Motor neuron (in vitro differentiated cells): ENCODE results near the gene TSSK2. TPM values are rescaled to one million over a fixed set of nuclear protein-coding genes. Genes with fewer than 3 reads are reported as not detected.

Experiments used
- ATAC-seq, 8 experiments: fragments of 200-7000 bp; cut with Tn5 transposase; replicated peaks in 6 of 8; 2 replicates each; pipeline ENCODE4 v1.8.0; 2021; ENCODE audit warnings: mild to moderate bottlenecking in 8 of 8, moderate library complexity in 8 of 8
- H3K27ac ChIP-seq, 2 donors: fragments of 250-450 bp; sonication (Bioruptor Pico); 2 replicates each; pipeline ENCODE4 v1.9.0; 2021; ENCODE audit warnings: antibody characterized with exemption in 2 of 2, mild to moderate bottlenecking in 2 of 2, moderate library complexity in 1 of 2
- H3K4me1 ChIP-seq, 2 donors: fragments of 250-450 bp; sonication (Bioruptor Pico); replicated peaks in 1 of 2; 2 replicates each; pipeline ENCODE4 v1.6.1; 2021; ENCODE audit warnings: antibody characterized with exemption in 2 of 2, mild to moderate bottlenecking in 2 of 2, moderate library complexity in 1 of 2
- H3K4me3 ChIP-seq, 5 donors: fragments of 250-450 bp; sonication (Bioruptor Pico); 2 replicates each; pipeline ENCODE4 v1.9.0; 2021; ENCODE audit warnings: antibody characterized with exemption in 5 of 5, mild to moderate bottlenecking in 5 of 5, moderate library complexity in 4 of 5
- WGBS, 10 experiments: fragments of 450-650 bp; shearing (Covaris generic); methylation state at CpG; one replicate each; pipeline ENCODE4 v1.0.0; 2022; 5-methylcytosine and 5-hydroxymethylcytosine counted together
- in situ Hi-C, 9 experiments: fragments of 400-800 bp; cut with MboI; loops; one replicate each; pipeline ENCODE4 v1.15.0; 2021; ENCODE audit warnings: low sequenced_read_pairs in 9 of 9, low pct_unique_long_range_greater_than_20kb in 2 of 9; ENCODE audit not compliant: unreplicated experiment in 9 of 9
- total RNA-seq, 8 experiments: library from RNA; unstranded; fragments of 300-600 nt; gene quantifications; 2 replicates each; pipeline versions ENCODE4 v1.2.3 to v1.2.4, GENCODE V29; 2022

Gene TSSK2
- total RNA-seq, 8 experiments from 2014 or later = not detected

GRCh38 chr22:19121631-19122142, 9.4 kb upstream of the TSSK2 start:
- Histone ChIP-seq H3K27ac (peak overlapping the region; percentile 85 to 91), H3K4me1 (peaks cover 14 to 16% of the 10 kb centered on the region in 2 donors), H3K4me3 (peak overlapping the region; percentile 73 to 91 (median 81))
- in situ Hi-C loops = loop anchor here in 1 of 9 experiments (25.0 kb wide), 1 partner anchor 109 kb away; no protein-coding TSS in a partner anchor
- 1% methylated on average over 13 of the region's 47 CpGs; no CpG with 5 or more reads in 9 of the 10 experiments for WGBS, 10 experiments
- ATAC-seq = peak; percentile 21 to 47 (median 40)

GRCh38 chr22:19122143-19122751, 8.9 kb upstream of the TSSK2 start, which contains the start of gene DGCR2:
Gene DGCR2, minus strand, starts transcription at chr22:19122412. Its CDS starts 206 bp downstream, at chr22:19122206.
- 0% methylated on average over 7 of the region's 67 CpGs; no CpG with 5 or more reads in 9 of the 10 experiments for WGBS, 10 experiments
- Histone ChIP-seq H3K4me1 (peaks cover 14 to 16% of the 10 kb centered on the region in 2 donors), H3K4me3 (peak within 1 kb of the TSS; percentile 73 to 91 (median 81)), H3K27ac (peak within 1 kb of the TSS; percentile 85 to 91)
- ATAC-seq = peak; percentile 84 to 95 (median 94)
- in situ Hi-C loops = loop anchor here in 1 of 9 experiments (25.0 kb wide), 1 partner anchor 110 kb away; no protein-coding TSS in a partner anchor

- ATAC-seq = peak; percentile 7 to 60 (median 51)
- Histone ChIP-seq H3K4me1 (peaks cover 14 to 16% of the 10 kb centered on the region in 2 donors), H3K27ac (peak overlapping the region in 1 of 2 donors; percentile 2), H3K4me3 (peak overlapping the region; percentile 73 to 91 (median 81))
- WGBS, 10 experiments = 11 to 68% (median 43%) methylated on average over 1 to 8 of the region's 27 CpGs; no CpG with 5 or more reads in 3 of the 10 experiments
- in situ Hi-C loops = loop anchor here in 1 of 9 experiments (25.0 kb wide), 1 partner anchor 111 kb away; no protein-coding TSS in a partner anchor
These were observed 8.2 kb upstream of the TSSK2 start for GRCh38 chr22:19122752-19123492.

GRCh38 chr22:19123936-19124335, 7.2 kb upstream of the TSSK2 start:
- in situ Hi-C loops = loop anchor here in 1 of 9 experiments (25.0 kb wide), 1 partner anchor 112 kb away; no protein-coding TSS in a partner anchor
- peaks cover 14 to 16% of the 10 kb centered on the region in 2 donors for H3K4me1 ChIP-seq
- ATAC-seq = no peak
- H3K4me3 ChIP-seq = no peak overlapping the region
- WGBS, 10 experiments = 61 to 100% (median 90%) methylated on average over 1 to 4 of the region's 4 CpGs
- H3K27ac ChIP-seq = no peak overlapping the region

- no peak overlapping the region for H3K27ac ChIP-seq
- peaks cover 14 to 16% of the 10 kb centered on the region in 2 donors for H3K4me1 ChIP-seq
- in situ Hi-C loops = loop anchor here in 1 of 9 experiments (25.0 kb wide), 1 partner anchor 112 kb away; no protein-coding TSS in a partner anchor
- 67 to 96% (median 82%) methylated on average over 2 to 3 of the region's 4 CpGs; no CpG with 5 or more reads in 6 of the 10 experiments for WGBS, 10 experiments
- no peak overlapping the region for H3K4me3 ChIP-seq
- no peak for ATAC-seq
These were observed 6.7 kb upstream of the TSSK2 start for GRCh38 chr22:19124377-19124776.

- Histone ChIP-seq H3K4me3 (no peak overlapping the region), H3K4me1 (peaks cover 10 to 15% of the 10 kb centered on the region in 2 donors), H3K27ac (no peak overlapping the region)
- no peak for ATAC-seq
- WGBS, 10 experiments = 67 to 100% (median 87%) methylated on average over 1 to 10 of the region's 11 CpGs; no CpG with 5 or more reads in 6 of the 10 experiments
- in situ Hi-C loops = no loop called here
These were observed 6.1 kb upstream of the TSSK2 start for GRCh38 chr22:19125011-19125410.

- no peak overlapping the region for H3K27ac ChIP-seq
- peaks cover 3 to 8% of the 10 kb centered on the region in 2 donors for H3K4me1 ChIP-seq
- in situ Hi-C loops = no loop called here
- ATAC-seq = no peak
- 59 to 100% (median 80%) methylated on average over 3 to 9 of the region's 21 CpGs; no CpG with 5 or more reads in 4 of the 10 experiments for WGBS, 10 experiments
- H3K4me3 ChIP-seq = no peak overlapping the region
These were observed 5.4 kb upstream of the TSSK2 start for GRCh38 chr22:19125474-19126308.

- Histone ChIP-seq H3K4me1 (peaks cover 0 to 4% of the 10 kb centered on the region in 2 donors), H3K4me3 (no peak overlapping the region), H3K27ac (no peak overlapping the region)
- 65 to 100% (median 92%) methylated on average over 1 to 6 of the region's 19 CpGs; no CpG with 5 or more reads in 2 of the 10 experiments for WGBS, 10 experiments
- ATAC-seq = no peak
- in situ Hi-C loops = no loop called here
These were observed 4.5 kb upstream of the TSSK2 start for GRCh38 chr22:19126309-19127273.

- in situ Hi-C loops = no loop called here
- 50 to 80% (median 62%) methylated on average over 2 to 3 of the region's 16 CpGs; no CpG with 5 or more reads in 6 of the 10 experiments for WGBS, 10 experiments
- Histone ChIP-seq H3K4me3 (no peak overlapping the region), H3K27ac (no peak overlapping the region), H3K4me1 (peaks cover 0 to 4% of the 10 kb centered on the region in 2 donors)
- no peak for ATAC-seq
These were observed 3.6 kb upstream of the TSSK2 start for GRCh38 chr22:19127329-19128008.

GRCh38 chr22:19128009-19128401, 3.1 kb upstream of the TSSK2 start:
- Histone ChIP-seq H3K27ac (no peak overlapping the region), H3K4me3 (no peak overlapping the region), H3K4me1 (peaks cover 0 to 3% of the 10 kb centered on the region in 2 donors)
- WGBS, 10 experiments = 74 to 87% (median 83%) methylated on average over 3 to 6 of the region's 7 CpGs; no CpG with 5 or more reads in 6 of the 10 experiments
- no peak for ATAC-seq
- in situ Hi-C loops = no loop called here
